ENCODE measurements around the gene DEDD. TPM values are rescaled to one million over a fixed set of nuclear protein-coding genes. Genes with fewer than 3 reads are reported as not detected.

Gene DEDD
- total RNA-seq, 3 donors from 2014 or later (not counting 1 experiment from before 2014, with no cell fraction given), result 40.6 to 44.0 (median 43.0) TPM

GRCh38 chr1:161115132-161115711 is 17.2 kb downstream of the DEDD start:
- Histone ChIP-seq H3K4me1 (ENCODE audit: control insufficient read depth, insufficient read depth, low read length) (peaks cover 38% of the 10 kb centered on the region), H3K27ac (ENCODE audit: low read length) (no peak overlapping the region), H3K4me3 (ENCODE audit: low read length) (no peak overlapping the region), H3K36me3 (ENCODE audit: control insufficient read depth, insufficient read depth, low read length) (peaks cover 5% of the 10 kb centered on the region), H3K27me3 (ENCODE audit: control insufficient read depth, insufficient read depth, low read length) (no peaks in the 10 kb centered on the region), H3K9me3 (ENCODE audit: control insufficient read depth, insufficient read depth, low read length) (no peaks in the 10 kb centered on the region)
- H3K4me3 Mint-ChIP-seq, result no peak overlapping the region
- 91% methylated on average over 12 of the region's 12 CpGs for WGBS (ENCODE audit: insufficient coverage)
- H3K4me1 Mint-ChIP-seq, result peaks cover 44 to 50% of the 10 kb centered on the region in 2 donors
- no peaks in the 10 kb centered on the region for H3K36me3 Mint-ChIP-seq
- TF ChIP-seq CTCF (IDR thresholded peaks at IDR 0.05), result no peak
- no peaks in the 10 kb centered on the region for H3K9me3 Mint-ChIP-seq
- DNase-seq (no peak), ATAC-seq (no peak)
- intact Hi-C loops (cut with micrococcal nuclease), result no loop called here
- H3K27me3 Mint-ChIP-seq (ENCODE audit: low read depth in 2 of 2), result no peaks in the 10 kb centered on the region
- H3K27ac Mint-ChIP-seq, result no peak overlapping the region

GRCh38 chr1:161114556-161114955 is 17.9 kb downstream of the DEDD start:
- Histone ChIP-seq H3K9me3 (ENCODE audit: control insufficient read depth, insufficient read depth, low read length) (no peaks in the 10 kb centered on the region), H3K27me3 (ENCODE audit: control insufficient read depth, insufficient read depth, low read length) (no peaks in the 10 kb centered on the region), H3K36me3 (ENCODE audit: control insufficient read depth, insufficient read depth, low read length) (peaks cover 2% of the 10 kb centered on the region), H3K4me3 (ENCODE audit: low read length) (no peak overlapping the region), H3K27ac (ENCODE audit: low read length) (no peak overlapping the region), H3K4me1 (ENCODE audit: control insufficient read depth, insufficient read depth, low read length) (peaks cover 34% of the 10 kb centered on the region)
- 100% methylated on average over 1 of the region's 2 CpGs for WGBS (ENCODE audit: insufficient coverage)
- H3K36me3 Mint-ChIP-seq, result no peaks in the 10 kb centered on the region
- H3K9me3 Mint-ChIP-seq, result no peaks in the 10 kb centered on the region
- no peak overlapping the region for H3K27ac Mint-ChIP-seq
- DNase-seq, result no peak
- peaks cover 37 to 43% of the 10 kb centered on the region in 2 donors for H3K4me1 Mint-ChIP-seq
- H3K27me3 Mint-ChIP-seq (ENCODE audit: low read depth in 2 of 2), result no peaks in the 10 kb centered on the region
- intact Hi-C loops (cut with micrococcal nuclease), result no loop called here
- no peak for TF ChIP-seq CTCF (IDR thresholded peaks at IDR 0.05)
- H3K4me3 Mint-ChIP-seq, result no peak overlapping the region
- no peak for ATAC-seq

GRCh38 chr1:161113915-161114314 is 18.6 kb downstream of the DEDD start:
- no peaks in the 10 kb centered on the region for H3K27me3 Mint-ChIP-seq (ENCODE audit: low read depth in 2 of 2)
- no peak overlapping the region for H3K4me3 ChIP-seq (ENCODE audit: low read length)
- WGBS (ENCODE audit: insufficient coverage), result 26% methylated on average over 1 of the region's 1 CpG
- ATAC-seq (no peak), DNase-seq (no peak)
- TF ChIP-seq CTCF (IDR thresholded peaks at IDR 0.05), result no peak
- no peaks in the 10 kb centered on the region for H3K36me3 Mint-ChIP-seq
- intact Hi-C loops (cut with micrococcal nuclease), result no loop called here
- H3K4me1 ChIP-seq (ENCODE audit: control insufficient read depth, insufficient read depth, low read length), result peaks cover 27% of the 10 kb centered on the region
- H3K27ac ChIP-seq (ENCODE audit: low read length), result no peak overlapping the region
- H3K4me1 Mint-ChIP-seq, result peaks cover 33 to 37% of the 10 kb centered on the region in 2 donors
- peaks cover 4% of the 10 kb centered on the region for H3K36me3 ChIP-seq (ENCODE audit: control insufficient read depth, insufficient read depth, low read length)
- H3K9me3 Mint-ChIP-seq, result no peaks in the 10 kb centered on the region
- no peaks in the 10 kb centered on the region for H3K27me3 ChIP-seq (ENCODE audit: control insufficient read depth, insufficient read depth, low read length)
- H3K27ac Mint-ChIP-seq, result no peak overlapping the region
- no peaks in the 10 kb centered on the region for H3K9me3 ChIP-seq (ENCODE audit: control insufficient read depth, insufficient read depth, low read length)
- H3K4me3 Mint-ChIP-seq, result no peak overlapping the region

- TF ChIP-seq CTCF (IDR thresholded peaks at IDR 0.05), result no peak
- peaks cover 19 to 23% of the 10 kb centered on the region in 2 donors for H3K4me1 Mint-ChIP-seq
- ATAC-seq, result no peak
These were observed 20.9 kb downstream of the DEDD start for GRCh38 chr1:161111527-161111926.

More at GRCh38 chr1:161111527-161111926, 20.9 kb downstream of the DEDD start:
- H3K27me3 Mint-ChIP-seq (ENCODE audit: low read depth in 2 of 2), result no peaks in the 10 kb centered on the region
- H3K36me3 Mint-ChIP-seq, result no peaks in the 10 kb centered on the region
- no peak overlapping the region for H3K27ac ChIP-seq (ENCODE audit: low read length)
- peaks cover 4% of the 10 kb centered on the region for H3K36me3 ChIP-seq (ENCODE audit: control insufficient read depth, insufficient read depth, low read length)
- H3K27me3 ChIP-seq (ENCODE audit: control insufficient read depth, insufficient read depth, low read length), result no peaks in the 10 kb centered on the region
- H3K4me3 Mint-ChIP-seq, result no peak overlapping the region
- WGBS (ENCODE audit: insufficient coverage), result 55% methylated on average over 2 of the region's 2 CpGs
- H3K4me3 ChIP-seq (ENCODE audit: low read length), result no peak overlapping the region
- H3K9me3 ChIP-seq (ENCODE audit: control insufficient read depth, insufficient read depth, low read length), result no peaks in the 10 kb centered on the region
- DNase-seq, result no peak
- peaks cover 9% of the 10 kb centered on the region for H3K4me1 ChIP-seq (ENCODE audit: control insufficient read depth, insufficient read depth, low read length)
- no peak overlapping the region for H3K27ac Mint-ChIP-seq
- no peaks in the 10 kb centered on the region for H3K9me3 Mint-ChIP-seq
- intact Hi-C loops (cut with micrococcal nuclease), result no loop called here

All from natural killer cell (primary cell).